ENCODE measurements around the gene SNAPC5. TPM values are rescaled to one million over a fixed set of nuclear protein-coding genes. Genes with fewer than 3 reads are reported as not detected.
A peak's percentile ranks its signal among the peaks of the same experiment; 100 is the strongest.

Gene SNAPC5, protein sequence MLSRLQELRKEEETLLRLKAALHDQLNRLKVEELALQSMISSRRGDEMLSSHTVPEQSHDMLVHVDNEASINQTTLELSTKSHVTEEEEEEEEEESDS
- 20.2 and 33.0 TPM in 2 replicates for total RNA-seq (2014; rRNA removed; shearing (Covaris generic); ENCODE audit: low replicate concordance)

DNA sequence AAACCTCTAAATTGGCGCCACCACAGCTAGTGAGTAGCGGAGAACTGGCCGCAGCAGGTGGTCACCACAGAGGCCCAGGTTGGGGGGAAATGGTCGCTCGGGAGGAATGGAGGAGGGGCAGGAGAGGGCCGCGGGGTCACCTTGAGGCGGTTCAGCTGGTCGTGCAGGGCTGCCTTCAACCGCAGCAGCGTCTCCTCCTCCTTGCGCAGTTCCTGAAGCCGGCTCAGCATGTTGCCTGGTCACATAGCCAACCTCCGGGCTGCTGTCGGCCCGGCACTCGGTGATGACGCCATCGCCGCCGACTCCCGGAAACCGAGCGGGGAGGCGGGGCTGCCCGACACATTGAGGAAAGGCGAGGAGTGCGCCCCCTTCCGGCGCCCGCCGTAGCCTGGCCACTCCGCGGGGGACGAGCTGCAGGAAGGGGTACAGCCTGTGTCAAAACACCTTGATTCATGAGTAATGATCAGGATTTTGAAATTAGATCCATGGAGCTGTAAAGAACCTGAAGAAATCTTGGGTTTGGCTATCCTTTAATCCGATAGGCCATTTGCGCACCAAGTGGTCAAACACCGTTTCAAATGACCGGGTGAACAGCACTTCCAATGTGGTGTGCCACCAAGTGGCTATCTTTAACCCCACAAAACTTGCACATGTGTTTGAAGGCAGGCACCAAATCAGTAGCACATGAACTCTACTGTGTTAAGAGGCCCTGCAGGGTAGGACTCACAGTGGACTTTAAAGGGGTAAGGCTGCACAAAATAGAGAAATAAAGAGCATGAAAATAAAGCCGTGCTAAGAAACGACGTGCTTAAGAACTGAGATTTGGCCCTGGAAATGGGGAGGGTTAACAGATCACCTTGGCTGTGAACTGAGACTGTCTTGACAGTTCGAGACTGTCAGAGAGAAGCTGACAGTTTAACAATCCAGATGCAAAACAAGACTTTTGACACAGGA, at the start of gene SNAPC5:
Gene SNAPC5 (minus strand): TSS at position 261 of the 954 bp plus-strand sequence. CDS start 31 bp downstream, at position 230.
- peak within 1 kb of the TSS; percentile 95 for H3K4me3 ChIP-seq (ENCODE audit: low read length)
- H3K36me3 ChIP-seq (ENCODE audit: insufficient read depth, low read length) = peaks cover 54% of the 10 kb centered on the region
- no peaks in the 10 kb centered on the region for H3K27me3 ChIP-seq (ENCODE audit: low read length)
- peak within 1 kb of the TSS; percentile 74 for H3K4me2 ChIP-seq (ENCODE audit: low read depth, low read length, poor library complexity, severe bottlenecking)
- no peak within 1 kb of the TSS for H2AFZ ChIP-seq (ENCODE audit: low read length)
- peak; percentile 98 for DNase-seq
- peaks cover 26% of the 10 kb centered on the region for H4K20me1 ChIP-seq (ENCODE audit: insufficient read depth, low read depth, low read length)
- peak within 1 kb of the TSS; percentile 66 for H3K27ac ChIP-seq (ENCODE audit: low read length)
- no peaks in the 10 kb centered on the region for H3K9me3 ChIP-seq (ENCODE audit: low read length)
- peak within 1 kb of the TSS; percentile 91 for H3K9ac ChIP-seq (ENCODE audit: low read length)
- H3K4me1 ChIP-seq (ENCODE audit: low read length) = peaks cover 35% of the 10 kb centered on the region
- H3K9me2 ChIP-seq (replicated peaks; ENCODE audit: insufficient read depth, low read length) = no peaks in the 10 kb centered on the region
- peaks cover 38% of the 10 kb centered on the region for H3K79me2 ChIP-seq (ENCODE audit: low read length)

DNA sequence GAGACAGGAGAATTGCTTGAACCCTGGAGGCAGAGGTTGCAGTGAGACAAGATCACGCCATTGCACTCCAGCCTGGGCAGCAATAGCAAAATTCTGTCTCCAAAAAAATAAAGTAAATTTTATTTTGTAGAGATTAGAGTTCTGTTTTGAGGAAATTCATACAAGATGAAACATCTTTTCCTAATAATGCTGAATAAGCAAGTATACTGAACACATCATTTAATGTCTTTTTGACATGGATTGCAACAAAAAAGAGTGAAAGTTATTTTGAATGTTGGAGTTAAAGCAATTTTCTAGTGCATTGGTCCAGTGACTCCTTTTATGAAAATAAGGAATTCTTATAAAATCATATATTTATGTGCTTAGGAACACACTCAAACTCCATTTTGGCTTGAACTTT, 47.7 kb upstream of the SNAPC5 start:
- H3K9ac ChIP-seq (ENCODE audit: low read length) = no peak overlapping the region
- peak; percentile 10 for DNase-seq
- H3K4me2 ChIP-seq (ENCODE audit: low read depth, low read length, poor library complexity, severe bottlenecking) = no peak overlapping the region

DNA sequence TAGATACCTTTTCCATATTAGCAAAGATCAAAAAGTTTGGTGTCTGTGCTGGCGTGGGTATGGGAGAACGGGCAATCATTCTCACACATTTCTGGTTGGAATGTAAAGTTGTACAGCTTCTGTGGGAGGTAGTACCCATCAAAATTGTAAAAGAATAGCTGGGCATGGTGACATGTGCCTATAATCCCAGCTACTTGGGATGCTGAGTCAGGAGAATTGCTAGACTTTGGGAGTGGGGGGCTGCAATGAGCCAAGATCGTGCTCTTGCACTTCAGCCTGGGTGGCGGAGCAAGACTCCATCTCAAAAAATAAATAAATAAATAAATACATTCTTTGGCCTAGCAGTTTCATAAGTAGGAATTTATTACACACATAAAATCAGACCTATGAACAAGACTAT, 45.3 kb upstream of the SNAPC5 start:
- Histone ChIP-seq H3K79me2 (ENCODE audit: low read length) (no peaks in the 10 kb centered on the region), H3K9ac (ENCODE audit: low read length) (no peak overlapping the region), H3K9me2 (replicated peaks; ENCODE audit: insufficient read depth, low read length) (no peaks in the 10 kb centered on the region), H3K4me2 (ENCODE audit: low read depth, low read length, poor library complexity, severe bottlenecking) (no peak overlapping the region), H3K9me3 (ENCODE audit: low read length) (no peaks in the 10 kb centered on the region), H3K4me3 (ENCODE audit: low read length) (no peak overlapping the region), H3K36me3 (ENCODE audit: insufficient read depth, low read length) (peaks cover 35% of the 10 kb centered on the region; the same call in 1 of the 2 replicates), H2AFZ (ENCODE audit: low read length) (no peak overlapping the region), H3K27me3 (ENCODE audit: low read length) (no peaks in the 10 kb centered on the region), H3K4me1 (ENCODE audit: low read length) (no peaks in the 10 kb centered on the region), H4K20me1 (ENCODE audit: insufficient read depth, low read depth, low read length) (no peaks in the 10 kb centered on the region), H3K27ac (ENCODE audit: low read length) (no peak overlapping the region)
- no peak for DNase-seq

More for the DNA sequence above, 47.7 kb upstream of the SNAPC5 start:
- no peaks in the 10 kb centered on the region for H4K20me1 ChIP-seq (ENCODE audit: insufficient read depth, low read depth, low read length)
- H2AFZ ChIP-seq (ENCODE audit: low read length) = no peak overlapping the region
- no peaks in the 10 kb centered on the region for H3K27me3 ChIP-seq (ENCODE audit: low read length)
- H3K4me1 ChIP-seq (ENCODE audit: low read length) = no peaks in the 10 kb centered on the region
- no peak overlapping the region for H3K27ac ChIP-seq (ENCODE audit: low read length)
- H3K9me3 ChIP-seq (ENCODE audit: low read length) = no peaks in the 10 kb centered on the region
- H3K36me3 ChIP-seq (ENCODE audit: insufficient read depth, low read length) = peaks cover 38% of the 10 kb centered on the region; the same call in 1 of the 2 replicates
- no peaks in the 10 kb centered on the region for H3K79me2 ChIP-seq (ENCODE audit: low read length)
- H3K4me3 ChIP-seq (ENCODE audit: low read length) = no peak overlapping the region
- no peaks in the 10 kb centered on the region for H3K9me2 ChIP-seq (replicated peaks; ENCODE audit: insufficient read depth, low read length)

DNA sequence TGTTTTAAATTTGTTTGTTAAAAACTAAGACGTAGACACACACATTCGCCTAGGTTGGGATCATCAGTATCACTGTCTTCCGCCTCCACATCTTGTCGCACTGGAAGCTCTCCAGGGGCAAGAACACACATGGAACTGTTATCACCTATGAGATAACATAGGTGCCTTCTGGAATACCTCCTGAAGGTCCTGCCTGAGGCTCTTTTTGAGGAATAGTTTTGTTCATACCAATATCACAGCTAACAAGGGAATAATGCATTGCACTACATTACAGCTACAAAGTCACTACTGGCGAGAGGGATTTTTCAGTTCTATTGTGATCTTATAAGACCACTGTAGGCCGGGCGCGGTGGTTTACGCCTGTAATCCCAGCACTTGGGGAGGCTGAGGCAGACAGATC, 37.5 kb upstream of the SNAPC5 start:
- no peak overlapping the region for H3K4me3 ChIP-seq (ENCODE audit: low read length)
- no peaks in the 10 kb centered on the region for H3K9me3 ChIP-seq (ENCODE audit: low read length)
- H3K27ac ChIP-seq (ENCODE audit: low read length) = no peak overlapping the region
- H4K20me1 ChIP-seq (ENCODE audit: insufficient read depth, low read depth, low read length) = no peaks in the 10 kb centered on the region
- H3K79me2 ChIP-seq (ENCODE audit: low read length) = no peaks in the 10 kb centered on the region; the same call in 1 of the 2 replicates
- H3K27me3 ChIP-seq (ENCODE audit: low read length) = no peaks in the 10 kb centered on the region
- H3K9ac ChIP-seq (ENCODE audit: low read length) = no peak overlapping the region
- no peak overlapping the region for H3K4me2 ChIP-seq (ENCODE audit: low read depth, low read length, poor library complexity, severe bottlenecking)
- H3K4me1 ChIP-seq (ENCODE audit: low read length) = no peaks in the 10 kb centered on the region
- no peak overlapping the region for H2AFZ ChIP-seq (ENCODE audit: low read length)
- peaks cover 55% of the 10 kb centered on the region; the same call in 1 of the 2 replicates for H3K36me3 ChIP-seq (ENCODE audit: insufficient read depth, low read length)
- DNase-seq = no peak
- no peaks in the 10 kb centered on the region for H3K9me2 ChIP-seq (replicated peaks; ENCODE audit: insufficient read depth, low read length)

DNA sequence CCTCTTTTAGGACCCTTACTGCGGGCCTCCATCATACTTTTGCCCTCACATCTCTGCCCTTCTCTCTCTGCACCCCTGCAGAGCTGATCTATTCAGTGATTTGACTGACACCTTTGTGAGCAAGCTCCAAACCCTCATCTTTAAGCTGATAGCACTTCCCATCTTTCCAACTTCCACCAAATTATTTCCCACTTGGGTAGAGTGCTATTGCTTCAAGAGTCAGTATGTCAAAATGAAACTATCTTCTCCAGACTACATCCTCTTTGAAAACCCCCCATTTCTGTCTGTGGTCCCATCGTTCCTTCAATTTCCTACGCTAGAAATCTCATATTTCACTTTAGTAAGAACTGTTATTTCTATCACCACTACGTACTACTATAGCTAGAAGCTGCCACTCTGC, 27.3 kb upstream of the SNAPC5 start:
- Histone ChIP-seq H3K4me1 (ENCODE audit: low read length) (no peaks in the 10 kb centered on the region), H3K27me3 (ENCODE audit: low read length) (no peaks in the 10 kb centered on the region), H3K9me2 (replicated peaks; ENCODE audit: insufficient read depth, low read length) (no peaks in the 10 kb centered on the region), H3K9ac (ENCODE audit: low read length) (no peak overlapping the region), H2AFZ (ENCODE audit: low read length) (no peak overlapping the region), H3K27ac (ENCODE audit: low read length) (no peak overlapping the region), H3K79me2 (ENCODE audit: low read length) (peaks cover 14% of the 10 kb centered on the region), H3K4me2 (ENCODE audit: low read depth, low read length, poor library complexity, severe bottlenecking) (no peak overlapping the region), H4K20me1 (ENCODE audit: insufficient read depth, low read depth, low read length) (no peaks in the 10 kb centered on the region), H3K36me3 (ENCODE audit: insufficient read depth, low read length) (peaks cover 36% of the 10 kb centered on the region; the same call in 1 of the 2 replicates), H3K9me3 (ENCODE audit: low read length) (no peaks in the 10 kb centered on the region), H3K4me3 (ENCODE audit: low read length) (no peak overlapping the region)
- no peak for DNase-seq

DNA sequence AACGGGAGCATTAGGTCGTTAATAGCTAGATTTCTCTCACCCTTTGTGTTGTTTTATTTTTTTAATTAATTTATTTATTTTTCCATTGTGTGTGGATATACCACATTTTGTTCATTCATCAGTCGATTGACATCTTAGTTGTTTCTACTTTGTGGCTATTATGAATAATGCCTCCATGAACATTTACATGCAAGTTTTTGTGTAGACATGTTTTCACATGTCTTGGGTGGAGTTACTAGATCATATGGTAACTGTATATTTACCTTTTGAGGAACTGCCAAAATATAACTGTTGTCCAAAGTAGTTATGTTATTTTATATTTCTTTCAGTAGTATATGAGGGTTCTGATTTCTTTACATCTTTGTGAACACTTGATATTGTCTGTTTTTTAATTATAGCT, 26.4 kb upstream of the SNAPC5 start:
- no peak for DNase-seq
- no peaks in the 10 kb centered on the region for H4K20me1 ChIP-seq (ENCODE audit: insufficient read depth, low read depth, low read length)
- H3K4me1 ChIP-seq (ENCODE audit: low read length) = no peaks in the 10 kb centered on the region
- H3K79me2 ChIP-seq (ENCODE audit: low read length) = peaks cover 14% of the 10 kb centered on the region
- no peaks in the 10 kb centered on the region for H3K9me2 ChIP-seq (replicated peaks; ENCODE audit: insufficient read depth, low read length)
- no peaks in the 10 kb centered on the region for H3K9me3 ChIP-seq (ENCODE audit: low read length)
- H3K4me3 ChIP-seq (ENCODE audit: low read length) = no peak overlapping the region
- peaks cover 30% of the 10 kb centered on the region; the same call in 1 of the 2 replicates for H3K36me3 ChIP-seq (ENCODE audit: insufficient read depth, low read length)
- no peak overlapping the region for H2AFZ ChIP-seq (ENCODE audit: low read length)
- no peak overlapping the region for H3K4me2 ChIP-seq (ENCODE audit: low read depth, low read length, poor library complexity, severe bottlenecking)
- H3K27ac ChIP-seq (ENCODE audit: low read length) = no peak overlapping the region
- no peaks in the 10 kb centered on the region for H3K27me3 ChIP-seq (ENCODE audit: low read length)
- no peak overlapping the region for H3K9ac ChIP-seq (ENCODE audit: low read length)

DNA sequence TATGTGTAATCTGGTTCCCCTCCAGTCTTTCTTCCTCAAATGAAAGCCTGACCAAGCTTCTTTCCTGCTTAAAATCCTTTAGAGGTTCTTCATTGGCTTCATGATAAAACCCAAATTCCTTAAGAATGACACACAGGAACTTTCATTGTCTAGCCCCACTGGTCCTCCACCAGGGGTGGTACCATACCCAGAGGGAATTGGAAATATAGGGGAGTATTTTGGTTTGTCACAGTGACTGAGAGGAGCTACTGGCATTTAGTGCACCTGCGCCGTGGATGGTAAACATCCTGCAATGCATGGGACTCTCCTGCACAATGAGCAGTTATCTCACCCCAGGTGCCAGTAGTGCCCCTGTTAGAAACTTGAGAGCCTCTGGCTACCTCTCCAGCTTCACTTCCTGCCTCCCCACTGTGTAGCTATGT, 18.4 kb upstream of the SNAPC5 start:
- Histone ChIP-seq H3K9me3 (ENCODE audit: low read length) (no peaks in the 10 kb centered on the region), H3K27ac (ENCODE audit: low read length) (no peak overlapping the region), H4K20me1 (ENCODE audit: insufficient read depth, low read depth, low read length) (no peaks in the 10 kb centered on the region), H3K27me3 (ENCODE audit: low read length) (no peaks in the 10 kb centered on the region), H3K9ac (ENCODE audit: low read length) (no peak overlapping the region), H3K4me1 (ENCODE audit: low read length) (peaks cover 3% of the 10 kb centered on the region; the same call in 1 of the 2 replicates), H3K4me3 (ENCODE audit: low read length) (no peak overlapping the region), H3K79me2 (ENCODE audit: low read length) (peaks cover 12% of the 10 kb centered on the region), H3K36me3 (ENCODE audit: insufficient read depth, low read length) (peaks cover 22% of the 10 kb centered on the region), H3K4me2 (ENCODE audit: low read depth, low read length, poor library complexity, severe bottlenecking) (no peak overlapping the region), H2AFZ (ENCODE audit: low read length) (no peak overlapping the region), H3K9me2 (replicated peaks; ENCODE audit: insufficient read depth, low read length) (no peaks in the 10 kb centered on the region)
- no peak for DNase-seq

DNA sequence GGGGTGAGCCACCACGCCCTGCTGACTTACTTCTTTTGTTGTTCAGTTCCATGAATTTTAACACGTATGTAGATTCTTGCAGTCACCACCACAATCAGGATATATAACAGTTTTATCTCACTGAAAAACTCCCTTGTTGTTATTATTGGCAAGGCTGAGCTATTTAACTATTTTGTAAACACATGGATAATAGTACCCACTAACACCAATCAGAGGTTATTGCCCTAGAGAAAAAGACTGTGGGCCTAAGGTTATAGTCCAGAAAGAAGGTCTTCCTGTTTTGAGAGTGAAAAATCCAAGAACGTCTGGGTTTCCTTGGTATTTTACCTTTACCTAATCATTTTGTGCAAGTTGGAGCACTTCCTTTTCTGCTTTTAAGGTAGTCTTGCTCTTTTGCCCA, 17.0 kb upstream of the SNAPC5 start:
- peaks cover 3% of the 10 kb centered on the region; the same call in 1 of the 2 replicates for H3K4me1 ChIP-seq (ENCODE audit: low read length)
- H3K4me3 ChIP-seq (ENCODE audit: low read length) = no peak overlapping the region
- no peak overlapping the region for H3K9ac ChIP-seq (ENCODE audit: low read length)
- no peak for DNase-seq
- no peak overlapping the region for H3K4me2 ChIP-seq (ENCODE audit: low read depth, low read length, poor library complexity, severe bottlenecking)
- H3K79me2 ChIP-seq (ENCODE audit: low read length) = peaks cover 16% of the 10 kb centered on the region
- no peaks in the 10 kb centered on the region for H3K9me3 ChIP-seq (ENCODE audit: low read length)
- H4K20me1 ChIP-seq (ENCODE audit: insufficient read depth, low read depth, low read length) = no peaks in the 10 kb centered on the region
- H2AFZ ChIP-seq (ENCODE audit: low read length) = no peak overlapping the region
- H3K27me3 ChIP-seq (ENCODE audit: low read length) = no peaks in the 10 kb centered on the region
- H3K27ac ChIP-seq (ENCODE audit: low read length) = no peak overlapping the region
- no peaks in the 10 kb centered on the region for H3K9me2 ChIP-seq (replicated peaks; ENCODE audit: insufficient read depth, low read length)
- H3K36me3 ChIP-seq (ENCODE audit: insufficient read depth, low read length) = peaks cover 24% of the 10 kb centered on the region

All from Karpas-422 (cell line).